Fibroblast of peridontal ligament (primary cell): Measurements from ENCODE around the gene VSTM2B.

Source experiments
- DNase-seq: peaks from one replicate; pipeline ENCODE4 v3.0.0-alpha.2; 2010; ENCODE audit errors: extremely low read depth

VSTM2B gene

GRCh38 chr19:29566496-29567054 lies 40.8 kb downstream of the VSTM2B start:
- no peak for DNase-seq

GRCh38 chr19:29567366-29567915 lies 41.6 kb downstream of the VSTM2B start:
- no peak for DNase-seq

GRCh38 chr19:29568036-29569025 lies 42.5 kb downstream of the VSTM2B start:
- no peak for DNase-seq

GRCh38 chr19:29569038-29569911 lies 43.5 kb downstream of the VSTM2B start:
- no peak for DNase-seq

GRCh38 chr19:29571181-29571580 lies 45.4 kb downstream of the VSTM2B start:
- DNase-seq, result no peak

GRCh38 chr19:29573486-29573885 lies 47.7 kb downstream of the VSTM2B start:
- no peak for DNase-seq

GRCh38 chr19:29574510-29574909 lies 48.7 kb downstream of the VSTM2B start:
- DNase-seq, result no peak

GRCh38 chr19:29576046-29576606 lies 50.3 kb downstream of the VSTM2B start:
- DNase-seq, result no peak

GRCh38 chr19:29576761-29577648 lies 51.2 kb downstream of the VSTM2B start:
- DNase-seq, result no peak

GRCh38 chr19:29577649-29577963 lies 51.8 kb downstream of the VSTM2B start:
- DNase-seq, result no peak

GRCh38 chr19:29578349-29578748 lies 52.6 kb downstream of the VSTM2B start:
- no peak for DNase-seq

- DNase-seq, result no peak
Observed at GRCh38 chr19:29579308-29579910, 53.6 kb downstream of the VSTM2B start.

- DNase-seq, result no peak
Observed at GRCh38 chr19:29581398-29581797, 55.6 kb downstream of the VSTM2B start.

GRCh38 chr19:29583196-29583999 lies 57.6 kb downstream of the VSTM2B start:
- DNase-seq, result peak; percentile 8

- DNase-seq, result no peak
Observed at GRCh38 chr19:29586401-29586800, 60.6 kb downstream of the VSTM2B start.

GRCh38 chr19:29587059-29587458 lies 61.3 kb downstream of the VSTM2B start:
- DNase-seq, result no peak

- no peak for DNase-seq
Observed at GRCh38 chr19:29587518-29587986, 61.8 kb downstream of the VSTM2B start.

GRCh38 chr19:29588095-29588494 lies 62.3 kb downstream of the VSTM2B start:
- DNase-seq, result no peak

GRCh38 chr19:29590278-29590677 lies 64.5 kb downstream of the VSTM2B start:
- DNase-seq, result no peak
